Immature natural killer cell (primary cell): ENCODE results near the gene COBL. TPM values are rescaled to one million over a fixed set of nuclear protein-coding genes. Genes with fewer than 3 reads are reported as not detected.

Source experiments
- DNase-seq, 3 donors: peaks; one replicate each; pipeline ENCODE4 v3.0.0; 2022; ENCODE audit warnings: mixed read lengths in 1 of 3
- H3K27ac Mint-ChIP-seq, 6 donors: one replicate each; pipeline ENCODE4 v1.8.0; 2020; ENCODE audit warnings: mixed read lengths in 6 of 6, mild to moderate bottlenecking in 5 of 6, inconsistent platforms in 4 of 6, moderate library complexity in 3 of 6
- H3K27me3 Mint-ChIP-seq, 3 donors: one replicate each; pipeline ENCODE4 v1.8.0; 2020 to 2021; ENCODE audit warnings: low read depth in 3 of 3, mild to moderate bottlenecking in 3 of 3, mixed read lengths in 3 of 3, moderate library complexity in 3 of 3, inconsistent platforms in 1 of 3
- H3K36me3 Mint-ChIP-seq, 3 donors: one replicate each; pipeline ENCODE4 v1.8.0; 2020; ENCODE audit warnings: mixed read lengths in 3 of 3, inconsistent platforms in 2 of 3, mild to moderate bottlenecking in 2 of 3
- H3K4me1 Mint-ChIP-seq, 2 donors: one replicate each; pipeline ENCODE4 v1.8.0; 2020; ENCODE audit warnings: inconsistent platforms in 2 of 2, mild to moderate bottlenecking in 2 of 2, mixed read lengths in 2 of 2, moderate library complexity in 1 of 2
- H3K4me3 Mint-ChIP-seq, 5 donors: one replicate each; pipeline ENCODE4 v1.8.0; 2020; ENCODE audit warnings: mild to moderate bottlenecking in 5 of 5, mixed read lengths in 5 of 5, inconsistent platforms in 3 of 5, moderate library complexity in 3 of 5
- H3K9me3 Mint-ChIP-seq, 6 donors: one replicate each; pipeline ENCODE4 v1.8.0; 2020; ENCODE audit warnings: mild to moderate bottlenecking in 6 of 6, mixed read lengths in 6 of 6, inconsistent platforms in 4 of 6, moderate library complexity in 3 of 6
- polyA plus RNA-seq, 3 donors: library from polyadenylated mRNA; unstranded; fragments of 300-500 nt; fragmentation: Illumina TruSeq; gene quantifications; one replicate each; pipeline ENCODE4 v1.2.3, GENCODE V29; 2021

The COBL gene
- polyA plus RNA-seq, 3 donors from 2014 or later = not detected

- no peak for DNase-seq
- H3K9me3 Mint-ChIP-seq = peaks cover 0 to 4% (median 0%) of the 10 kb centered on the region in 6 donors
- no peaks in the 10 kb centered on the region for H3K36me3 Mint-ChIP-seq
- H3K4me3 Mint-ChIP-seq = peak overlapping the region in 2 of 5 donors; percentile 20 to 48
- H3K27ac Mint-ChIP-seq = no peak overlapping the region
- peaks cover 8 to 22% (median 13%) of the 10 kb centered on the region in 3 donors for H3K27me3 Mint-ChIP-seq
- no peaks in the 10 kb centered on the region for H3K4me1 Mint-ChIP-seq
Measured at GRCh38 chr7:51317582-51317910, 937 bp upstream of the COBL start.

- H3K27ac Mint-ChIP-seq = no peak overlapping the region
- H3K4me3 Mint-ChIP-seq = peak overlapping the region in 1 of 5 donors; percentile 36
- H3K27me3 Mint-ChIP-seq = peaks cover 8 to 22% (median 13%) of the 10 kb centered on the region in 3 donors
- no peaks in the 10 kb centered on the region for H3K4me1 Mint-ChIP-seq
- H3K9me3 Mint-ChIP-seq = peaks cover 0 to 4% (median 0%) of the 10 kb centered on the region in 6 donors
- no peak for DNase-seq
- no peaks in the 10 kb centered on the region for H3K36me3 Mint-ChIP-seq
Measured at GRCh38 chr7:51316262-51316665, 345 bp downstream of the COBL start.

- Mint-ChIP-seq H3K36me3 (no peaks in the 10 kb centered on the region), H3K27ac (no peak overlapping the region), H3K27me3 (peaks cover 8 to 22% (median 13%) of the 10 kb centered on the region in 3 donors), H3K9me3 (peaks cover 0 to 3% (median 0%) of the 10 kb centered on the region in 6 donors), H3K4me1 (no peaks in the 10 kb centered on the region), H3K4me3 (peak overlapping the region in 2 of 5 donors; percentile 5 to 15)
- DNase-seq = no peak
Measured at GRCh38 chr7:51315393-51316261, 982 bp downstream of the COBL start.

- Mint-ChIP-seq H3K4me3 (no peak overlapping the region), H3K9me3 (peaks cover 0 to 1% (median 0%) of the 10 kb centered on the region in 6 donors), H3K27me3 (peaks cover 8 to 22% (median 15%) of the 10 kb centered on the region in 3 donors), H3K36me3 (no peaks in the 10 kb centered on the region), H3K4me1 (no peaks in the 10 kb centered on the region), H3K27ac (no peak overlapping the region)
- no peak for DNase-seq
Measured at GRCh38 chr7:51314726-51315125, 1.9 kb downstream of the COBL start.

- Mint-ChIP-seq H3K4me3 (no peak overlapping the region), H3K36me3 (no peaks in the 10 kb centered on the region), H3K27me3 (peaks cover 8 to 18% (median 13%) of the 10 kb centered on the region in 3 donors), H3K4me1 (no peaks in the 10 kb centered on the region), H3K27ac (no peak overlapping the region), H3K9me3 (peaks cover 0 to 1% (median 0%) of the 10 kb centered on the region in 6 donors)
- no peak for DNase-seq
Measured at GRCh38 chr7:51313738-51314425, 2.7 kb downstream of the COBL start.

- no peak overlapping the region for H3K4me3 Mint-ChIP-seq
- H3K9me3 Mint-ChIP-seq = peaks cover 0 to 1% (median 0%) of the 10 kb centered on the region in 6 donors
Measured at GRCh38 chr7:51312951-51313737, 3.5 kb downstream of the COBL start.

GRCh38 chr7:51311166-51311565 is 5.4 kb downstream of the COBL start:
- Mint-ChIP-seq H3K4me1 (no peaks in the 10 kb centered on the region), H3K27ac (no peak overlapping the region), H3K27me3 (peaks cover 2 to 9% (median 4%) of the 10 kb centered on the region in 3 donors), H3K36me3 (no peaks in the 10 kb centered on the region), H3K4me3 (no peak overlapping the region), H3K9me3 (peaks cover 0 to 1% (median 0%) of the 10 kb centered on the region in 6 donors)
- no peak for DNase-seq

More at GRCh38 chr7:51312951-51313737, 3.5 kb downstream of the COBL start:
- no peak overlapping the region for H3K27ac Mint-ChIP-seq
- no peaks in the 10 kb centered on the region for H3K4me1 Mint-ChIP-seq
- DNase-seq = no peak
- H3K27me3 Mint-ChIP-seq = peaks cover 8 to 14% (median 8%) of the 10 kb centered on the region in 3 donors
- H3K36me3 Mint-ChIP-seq = no peaks in the 10 kb centered on the region

GRCh38 chr7:51310131-51310583 is 6.5 kb downstream of the COBL start:
- Mint-ChIP-seq H3K27me3 (peaks cover 2 to 4% (median 4%) of the 10 kb centered on the region in 3 donors), H3K9me3 (peaks cover 0 to 5% (median 0%) of the 10 kb centered on the region in 6 donors), H3K4me1 (no peaks in the 10 kb centered on the region), H3K27ac (no peak overlapping the region), H3K4me3 (no peak overlapping the region), H3K36me3 (no peaks in the 10 kb centered on the region)
- DNase-seq = no peak

- H3K27ac Mint-ChIP-seq = no peak overlapping the region
- peaks cover 0 to 4% (median 0%) of the 10 kb centered on the region in 6 donors for H3K9me3 Mint-ChIP-seq
- H3K36me3 Mint-ChIP-seq = no peaks in the 10 kb centered on the region
- no peak overlapping the region for H3K4me3 Mint-ChIP-seq
- DNase-seq = no peak
- H3K4me1 Mint-ChIP-seq = no peaks in the 10 kb centered on the region
- peaks cover 0 to 4% (median 2%) of the 10 kb centered on the region in 3 donors for H3K27me3 Mint-ChIP-seq
Measured at GRCh38 chr7:51309361-51310130, 7.1 kb downstream of the COBL start.

GRCh38 chr7:51308696-51309095 is 7.9 kb downstream of the COBL start:
- Mint-ChIP-seq H3K27me3 (peaks cover 0 to 4% (median 0%) of the 10 kb centered on the region in 3 donors), H3K9me3 (peaks cover 0 to 4% (median 0%) of the 10 kb centered on the region in 6 donors), H3K36me3 (no peaks in the 10 kb centered on the region), H3K4me3 (no peak overlapping the region), H3K4me1 (no peaks in the 10 kb centered on the region), H3K27ac (no peak overlapping the region)
- no peak for DNase-seq

- Mint-ChIP-seq H3K4me3 (no peak overlapping the region), H3K36me3 (no peaks in the 10 kb centered on the region), H3K9me3 (peaks cover 0 to 4% (median 0%) of the 10 kb centered on the region in 6 donors), H3K4me1 (no peaks in the 10 kb centered on the region), H3K27me3 (peaks cover 0 to 4% (median 0%) of the 10 kb centered on the region in 3 donors), H3K27ac (no peak overlapping the region)
- DNase-seq = no peak
Measured at GRCh38 chr7:51308265-51308664, 8.3 kb downstream of the COBL start.

GRCh38 chr7:51307651-51308210 is 8.9 kb downstream of the COBL start:
- peaks cover 0 to 4% (median 0%) of the 10 kb centered on the region in 3 donors for H3K27me3 Mint-ChIP-seq
- H3K36me3 Mint-ChIP-seq = no peaks in the 10 kb centered on the region
- H3K27ac Mint-ChIP-seq = no peak overlapping the region
- no peak overlapping the region for H3K4me3 Mint-ChIP-seq
- H3K9me3 Mint-ChIP-seq = peaks cover 0 to 4% (median 0%) of the 10 kb centered on the region in 6 donors
- no peak for DNase-seq
- H3K4me1 Mint-ChIP-seq = no peaks in the 10 kb centered on the region
